ENCODE measurements around the gene PKIB.

The PKIB gene

GRCh38 chr6:122568350-122568749 is 41.9 kb upstream of the PKIB start:
- no peak for DNase-seq (ENCODE audit: low read depth)
- no peak for TF ChIP-seq MAX (IDR thresholded peaks at IDR 0.05; ENCODE audit: low read depth, low read length)
- no peak for TF ChIP-seq POLR2A (IDR thresholded peaks at IDR 0.05; ENCODE audit: extremely low read depth, insufficient read length)
- no peak for TF ChIP-seq MYC (IDR thresholded peaks at IDR 0.05; ENCODE audit: low read depth, low read length)
- no peak for TF ChIP-seq CTCF (IDR thresholded peaks at IDR 0.05; ENCODE audit: low read depth, low read length)
- H3K4me3 ChIP-seq (ENCODE audit: low read depth, low read length), result no peak overlapping the region

- no peak for TF ChIP-seq CTCF (IDR thresholded peaks at IDR 0.05; ENCODE audit: low read depth, low read length)
- TF ChIP-seq MYC (IDR thresholded peaks at IDR 0.05; ENCODE audit: low read depth, low read length), result no peak
- TF ChIP-seq POLR2A (IDR thresholded peaks at IDR 0.05; ENCODE audit: extremely low read depth, insufficient read length), result no peak
- no peak for TF ChIP-seq MAX (IDR thresholded peaks at IDR 0.05; ENCODE audit: low read depth, low read length)
- H3K4me3 ChIP-seq (ENCODE audit: low read depth, low read length), result no peak overlapping the region
- DNase-seq (ENCODE audit: low read depth), result no peak
Measured at GRCh38 chr6:122568797-122569221, 41.4 kb upstream of the PKIB start.

- DNase-seq (ENCODE audit: low read depth), result no peak
- no peak for TF ChIP-seq MYC (IDR thresholded peaks at IDR 0.05; ENCODE audit: low read depth, low read length)
- no peak for TF ChIP-seq MAX (IDR thresholded peaks at IDR 0.05; ENCODE audit: low read depth, low read length)
- no peak overlapping the region for H3K4me3 ChIP-seq (ENCODE audit: low read depth, low read length)
Measured at GRCh38 chr6:122569230-122569771, 40.9 kb upstream of the PKIB start.

GRCh38 chr6:122571888-122572287 is 38.3 kb upstream of the PKIB start:
- TF ChIP-seq MYC (IDR thresholded peaks at IDR 0.05; ENCODE audit: low read depth, low read length) (no peak), MAX (IDR thresholded peaks at IDR 0.05; ENCODE audit: low read depth, low read length) (no peak), POLR2A (IDR thresholded peaks at IDR 0.05; ENCODE audit: extremely low read depth, insufficient read length) (no peak), CTCF (IDR thresholded peaks at IDR 0.05; ENCODE audit: low read depth, low read length) (no peak)
- H3K4me3 ChIP-seq (ENCODE audit: low read depth, low read length), result no peak overlapping the region
- no peak for DNase-seq (ENCODE audit: low read depth)

GRCh38 chr6:122576888-122577287 is 33.3 kb upstream of the PKIB start:
- no peak for DNase-seq (ENCODE audit: low read depth)
- TF ChIP-seq MYC (IDR thresholded peaks at IDR 0.05; ENCODE audit: low read depth, low read length) (no peak), CTCF (IDR thresholded peaks at IDR 0.05; ENCODE audit: low read depth, low read length) (no peak), MAX (IDR thresholded peaks at IDR 0.05; ENCODE audit: low read depth, low read length) (no peak), POLR2A (IDR thresholded peaks at IDR 0.05; ENCODE audit: extremely low read depth, insufficient read length) (no peak)

GRCh38 chr6:122578961-122579360 is 31.2 kb upstream of the PKIB start:
- no peak overlapping the region for H3K4me3 ChIP-seq (ENCODE audit: low read depth, low read length)
- TF ChIP-seq CTCF (IDR thresholded peaks at IDR 0.05; ENCODE audit: low read depth, low read length), result no peak
- no peak for TF ChIP-seq POLR2A (IDR thresholded peaks at IDR 0.05; ENCODE audit: extremely low read depth, insufficient read length)
- no peak for TF ChIP-seq MAX (IDR thresholded peaks at IDR 0.05; ENCODE audit: low read depth, low read length)
- TF ChIP-seq MYC (IDR thresholded peaks at IDR 0.05; ENCODE audit: low read depth, low read length), result no peak
- no peak for DNase-seq (ENCODE audit: low read depth)

More at GRCh38 chr6:122576888-122577287, 33.3 kb upstream of the PKIB start:
- H3K4me3 ChIP-seq (ENCODE audit: low read depth, low read length), result no peak overlapping the region

All from NB4 (cell line).